HEK293 (cell line): ENCODE measurements around the gene CD276.

Experiments
- KLF1 ChIP-seq: fragments of 450-650 bp; formaldehyde crosslinking; IDR thresholded peaks from 2 replicates; pipeline ENCODE4 v1.5.1; 2016; ENCODE audit warnings: missing biosample characterization, missing genetic modification characterization
- RBAK ChIP-seq: fragments of 450-650 bp; formaldehyde crosslinking; IDR thresholded peaks from 2 replicates; pipeline ENCODE4 v1.5.1; 2016; ENCODE audit warnings: missing biosample characterization, missing genetic modification characterization
- ZNF350 ChIP-seq: fragments of 450-650 bp; formaldehyde crosslinking; IDR thresholded peaks from 2 replicates; pipeline ENCODE4 v1.5.0; 2017; ENCODE audit warnings: missing biosample characterization, mild to moderate bottlenecking, missing genetic modification characterization
- TF ChIP-seq, protein P1 (sequence below): fragments of 450-650 bp; formaldehyde crosslinking; IDR thresholded peaks from 2 replicates; pipeline ENCODE4 v1.5.1; 2016; ENCODE audit warnings: missing biosample characterization, missing genetic modification characterization
- TF ChIP-seq, protein P2 (sequence below): fragments of 450-650 bp; formaldehyde crosslinking; IDR thresholded peaks from 2 replicates; pipeline ENCODE4 v1.5.1; 2016; ENCODE audit warnings: missing biosample characterization, missing genetic modification characterization
- TF ChIP-seq, protein P3 (sequence below): fragments of 450-650 bp; formaldehyde crosslinking; conservative IDR thresholded peaks from 2 replicates; pipeline ENCODE4 v1.5.1; 2016; ENCODE audit warnings: low read depth, missing biosample characterization, missing genetic modification characterization

DNA sequence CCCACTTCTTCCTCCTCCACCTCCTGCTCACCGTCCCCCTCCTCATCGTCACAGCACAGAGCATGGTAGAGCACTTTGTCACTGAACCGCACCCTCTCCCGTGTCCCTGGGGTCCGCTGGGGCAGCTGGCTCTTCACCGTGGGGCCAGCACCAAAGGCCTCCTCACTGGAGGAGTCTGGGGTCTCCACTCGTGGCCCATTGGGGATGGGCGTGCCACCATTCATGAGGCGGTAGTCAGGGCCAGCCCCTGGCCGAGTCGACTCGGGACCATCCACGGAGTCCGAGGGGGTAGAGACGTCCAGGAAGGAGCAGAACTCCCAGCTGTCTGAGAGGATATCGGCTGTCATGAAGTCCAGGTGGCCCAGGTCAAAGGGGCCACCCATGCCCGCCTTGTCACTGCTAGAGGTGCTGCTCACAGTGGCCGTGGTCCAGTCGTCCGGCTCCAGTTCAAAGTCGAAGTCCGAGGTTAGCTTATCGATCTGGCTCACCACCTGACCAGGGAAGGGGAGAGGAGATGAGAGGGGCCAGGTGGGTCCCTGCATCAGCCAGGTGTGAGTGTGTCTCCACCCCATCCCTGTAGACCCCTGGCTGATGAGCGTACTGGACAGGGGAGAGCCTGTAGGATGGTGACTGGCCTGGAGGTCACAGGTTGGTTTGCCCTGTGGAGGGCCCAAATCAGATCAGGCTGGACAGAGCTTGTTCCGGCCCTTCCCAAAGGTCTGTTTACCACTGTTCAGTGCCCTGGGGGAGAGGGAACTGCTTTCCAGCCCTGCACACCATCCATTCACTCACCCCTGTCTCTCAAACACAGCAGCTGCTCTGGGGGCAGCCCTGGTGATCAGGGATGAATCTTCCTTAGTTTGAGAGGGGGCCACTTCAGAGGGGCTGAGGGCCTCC lies 56.2 kb downstream of the CD276 start:
- TF ChIP-seq, protein P1, sequence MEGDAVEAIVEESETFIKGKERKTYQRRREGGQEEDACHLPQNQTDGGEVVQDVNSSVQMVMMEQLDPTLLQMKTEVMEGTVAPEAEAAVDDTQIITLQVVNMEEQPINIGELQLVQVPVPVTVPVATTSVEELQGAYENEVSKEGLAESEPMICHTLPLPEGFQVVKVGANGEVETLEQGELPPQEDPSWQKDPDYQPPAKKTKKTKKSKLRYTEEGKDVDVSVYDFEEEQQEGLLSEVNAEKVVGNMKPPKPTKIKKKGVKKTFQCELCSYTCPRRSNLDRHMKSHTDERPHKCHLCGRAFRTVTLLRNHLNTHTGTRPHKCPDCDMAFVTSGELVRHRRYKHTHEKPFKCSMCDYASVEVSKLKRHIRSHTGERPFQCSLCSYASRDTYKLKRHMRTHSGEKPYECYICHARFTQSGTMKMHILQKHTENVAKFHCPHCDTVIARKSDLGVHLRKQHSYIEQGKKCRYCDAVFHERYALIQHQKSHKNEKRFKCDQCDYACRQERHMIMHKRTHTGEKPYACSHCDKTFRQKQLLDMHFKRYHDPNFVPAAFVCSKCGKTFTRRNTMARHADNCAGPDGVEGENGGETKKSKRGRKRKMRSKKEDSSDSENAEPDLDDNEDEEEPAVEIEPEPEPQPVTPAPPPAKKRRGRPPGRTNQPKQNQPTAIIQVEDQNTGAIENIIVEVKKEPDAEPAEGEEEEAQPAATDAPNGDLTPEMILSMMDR (tag by site-specific recombination), result no peak
- TF ChIP-seq RBAK (tag by site-specific recombination), result no peak
- no peak for TF ChIP-seq ZNF350 (tag by site-specific recombination)
- TF ChIP-seq, protein P2, sequence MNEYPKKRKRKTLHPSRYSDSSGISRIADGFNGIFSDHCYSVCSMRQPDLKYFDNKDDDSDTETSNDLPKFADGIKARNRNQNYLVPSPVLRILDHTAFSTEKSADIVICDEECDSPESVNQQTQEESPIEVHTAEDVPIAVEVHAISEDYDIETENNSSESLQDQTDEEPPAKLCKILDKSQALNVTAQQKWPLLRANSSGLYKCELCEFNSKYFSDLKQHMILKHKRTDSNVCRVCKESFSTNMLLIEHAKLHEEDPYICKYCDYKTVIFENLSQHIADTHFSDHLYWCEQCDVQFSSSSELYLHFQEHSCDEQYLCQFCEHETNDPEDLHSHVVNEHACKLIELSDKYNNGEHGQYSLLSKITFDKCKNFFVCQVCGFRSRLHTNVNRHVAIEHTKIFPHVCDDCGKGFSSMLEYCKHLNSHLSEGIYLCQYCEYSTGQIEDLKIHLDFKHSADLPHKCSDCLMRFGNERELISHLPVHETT (tag by site-specific recombination), result no peak
- no peak for TF ChIP-seq KLF1 (tag by site-specific recombination)
- TF ChIP-seq, protein P3, sequence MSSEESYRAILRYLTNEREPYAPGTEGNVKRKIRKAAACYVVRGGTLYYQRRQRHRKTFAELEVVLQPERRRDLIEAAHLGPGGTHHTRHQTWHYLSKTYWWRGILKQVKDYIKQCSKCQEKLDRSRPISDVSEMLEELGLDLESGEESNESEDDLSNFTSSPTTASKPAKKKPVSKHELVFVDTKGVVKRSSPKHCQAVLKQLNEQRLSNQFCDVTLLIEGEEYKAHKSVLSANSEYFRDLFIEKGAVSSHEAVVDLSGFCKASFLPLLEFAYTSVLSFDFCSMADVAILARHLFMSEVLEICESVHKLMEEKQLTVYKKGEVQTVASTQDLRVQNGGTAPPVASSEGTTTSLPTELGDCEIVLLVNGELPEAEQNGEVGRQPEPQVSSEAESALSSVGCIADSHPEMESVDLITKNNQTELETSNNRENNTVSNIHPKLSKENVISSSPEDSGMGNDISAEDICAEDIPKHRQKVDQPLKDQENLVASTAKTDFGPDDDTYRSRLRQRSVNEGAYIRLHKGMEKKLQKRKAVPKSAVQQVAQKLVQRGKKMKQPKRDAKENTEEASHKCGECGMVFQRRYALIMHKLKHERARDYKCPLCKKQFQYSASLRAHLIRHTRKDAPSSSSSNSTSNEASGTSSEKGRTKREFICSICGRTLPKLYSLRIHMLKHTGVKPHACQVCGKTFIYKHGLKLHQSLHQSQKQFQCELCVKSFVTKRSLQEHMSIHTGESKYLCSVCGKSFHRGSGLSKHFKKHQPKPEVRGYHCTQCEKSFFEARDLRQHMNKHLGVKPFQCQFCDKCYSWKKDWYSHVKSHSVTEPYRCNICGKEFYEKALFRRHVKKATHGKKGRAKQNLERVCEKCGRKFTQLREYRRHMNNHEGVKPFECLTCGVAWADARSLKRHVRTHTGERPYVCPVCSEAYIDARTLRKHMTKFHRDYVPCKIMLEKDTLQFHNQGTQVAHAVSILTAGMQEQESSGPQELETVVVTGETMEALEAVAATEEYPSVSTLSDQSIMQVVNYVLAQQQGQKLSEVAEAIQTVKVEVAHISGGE (tag by site-specific recombination), result no peak
